WI38 (cell line): ENCODE results near the gene PCCA.

Experiments used
- H3K4me3 ChIP-seq: 2 replicates; pipeline ENCODE4 v1.5.1; 2011; ENCODE audit warnings: low read depth, mild to moderate bottlenecking, control low read depth, low read length
- TF ChIP-seq, protein P1 (sequence below): IDR thresholded peaks from 2 replicates; pipeline ENCODE4 v1.5.1; 2012; ENCODE audit warnings: low read depth, mild to moderate bottlenecking, control low read depth, low read length

Gene PCCA, protein sequence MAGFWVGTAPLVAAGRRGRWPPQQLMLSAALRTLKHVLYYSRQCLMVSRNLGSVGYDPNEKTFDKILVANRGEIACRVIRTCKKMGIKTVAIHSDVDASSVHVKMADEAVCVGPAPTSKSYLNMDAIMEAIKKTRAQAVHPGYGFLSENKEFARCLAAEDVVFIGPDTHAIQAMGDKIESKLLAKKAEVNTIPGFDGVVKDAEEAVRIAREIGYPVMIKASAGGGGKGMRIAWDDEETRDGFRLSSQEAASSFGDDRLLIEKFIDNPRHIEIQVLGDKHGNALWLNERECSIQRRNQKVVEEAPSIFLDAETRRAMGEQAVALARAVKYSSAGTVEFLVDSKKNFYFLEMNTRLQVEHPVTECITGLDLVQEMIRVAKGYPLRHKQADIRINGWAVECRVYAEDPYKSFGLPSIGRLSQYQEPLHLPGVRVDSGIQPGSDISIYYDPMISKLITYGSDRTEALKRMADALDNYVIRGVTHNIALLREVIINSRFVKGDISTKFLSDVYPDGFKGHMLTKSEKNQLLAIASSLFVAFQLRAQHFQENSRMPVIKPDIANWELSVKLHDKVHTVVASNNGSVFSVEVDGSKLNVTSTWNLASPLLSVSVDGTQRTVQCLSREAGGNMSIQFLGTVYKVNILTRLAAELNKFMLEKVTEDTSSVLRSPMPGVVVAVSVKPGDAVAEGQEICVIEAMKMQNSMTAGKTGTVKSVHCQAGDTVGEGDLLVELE

DNA sequence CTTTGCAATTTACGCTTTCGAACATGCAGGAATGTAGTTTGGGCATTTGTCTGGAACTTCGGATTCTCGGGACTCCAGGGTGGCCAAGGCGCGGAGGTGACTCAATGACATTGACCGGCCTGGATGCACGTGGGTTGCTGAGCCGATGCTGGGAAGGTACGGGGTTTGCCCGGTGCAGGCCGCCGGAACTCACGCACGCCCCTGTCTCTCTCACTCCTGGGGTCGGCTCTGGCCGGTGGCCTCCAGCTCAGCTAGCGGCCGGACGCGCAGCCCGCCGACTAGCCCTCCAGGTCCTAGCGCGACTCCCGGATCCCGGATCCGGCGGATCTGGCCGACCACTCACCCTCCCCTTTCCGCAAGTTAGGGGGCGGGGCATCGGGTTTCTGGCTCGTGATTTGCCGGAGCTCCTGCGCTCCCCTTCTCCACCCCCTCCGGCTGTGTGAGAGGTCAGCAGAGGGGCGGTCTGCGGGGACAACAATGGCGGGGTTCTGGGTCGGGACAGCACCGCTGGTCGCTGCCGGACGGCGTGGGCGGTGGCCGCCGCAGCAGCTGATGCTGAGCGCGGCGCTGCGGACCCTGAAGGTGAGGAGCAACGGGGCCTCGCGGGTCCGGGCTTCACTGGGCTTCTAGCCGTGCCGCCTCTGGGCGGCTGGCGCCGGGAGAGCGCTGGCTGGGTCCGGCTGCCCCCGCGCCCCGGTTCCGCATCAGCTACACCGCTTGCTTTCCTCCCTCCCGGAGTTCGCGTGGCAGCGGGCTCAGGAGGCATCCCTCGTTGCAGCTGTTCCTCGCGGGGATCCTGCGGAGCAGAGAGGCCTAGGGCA, at the start of gene PCCA:
TSS of gene PCCA (plus strand) at position 450 of the 821 bp plus-strand sequence. CDS start at position 478, 28 bp downstream.
- TF ChIP-seq, protein P1, sequence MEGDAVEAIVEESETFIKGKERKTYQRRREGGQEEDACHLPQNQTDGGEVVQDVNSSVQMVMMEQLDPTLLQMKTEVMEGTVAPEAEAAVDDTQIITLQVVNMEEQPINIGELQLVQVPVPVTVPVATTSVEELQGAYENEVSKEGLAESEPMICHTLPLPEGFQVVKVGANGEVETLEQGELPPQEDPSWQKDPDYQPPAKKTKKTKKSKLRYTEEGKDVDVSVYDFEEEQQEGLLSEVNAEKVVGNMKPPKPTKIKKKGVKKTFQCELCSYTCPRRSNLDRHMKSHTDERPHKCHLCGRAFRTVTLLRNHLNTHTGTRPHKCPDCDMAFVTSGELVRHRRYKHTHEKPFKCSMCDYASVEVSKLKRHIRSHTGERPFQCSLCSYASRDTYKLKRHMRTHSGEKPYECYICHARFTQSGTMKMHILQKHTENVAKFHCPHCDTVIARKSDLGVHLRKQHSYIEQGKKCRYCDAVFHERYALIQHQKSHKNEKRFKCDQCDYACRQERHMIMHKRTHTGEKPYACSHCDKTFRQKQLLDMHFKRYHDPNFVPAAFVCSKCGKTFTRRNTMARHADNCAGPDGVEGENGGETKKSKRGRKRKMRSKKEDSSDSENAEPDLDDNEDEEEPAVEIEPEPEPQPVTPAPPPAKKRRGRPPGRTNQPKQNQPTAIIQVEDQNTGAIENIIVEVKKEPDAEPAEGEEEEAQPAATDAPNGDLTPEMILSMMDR = no peak
- peak within 1 kb of the TSS; percentile 96 for H3K4me3 ChIP-seq

DNA sequence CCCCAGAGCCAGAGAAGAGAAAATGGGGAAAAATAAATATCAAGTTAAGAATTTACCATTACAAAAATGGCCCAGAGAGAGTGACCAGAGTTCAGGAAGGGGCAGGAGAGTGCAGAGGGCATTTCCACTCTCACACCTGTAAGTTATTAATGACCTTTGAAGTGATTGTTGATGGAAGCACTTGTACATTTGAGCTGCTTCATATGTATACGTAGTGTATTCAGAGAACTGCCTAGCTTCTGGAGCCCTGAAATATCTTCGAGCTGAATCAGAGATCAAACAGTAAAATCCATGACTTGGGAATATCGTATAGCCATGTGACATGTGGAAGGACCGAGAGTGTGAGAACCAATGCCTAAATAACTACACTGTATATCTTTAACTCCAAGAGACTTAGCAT, 49.2 kb upstream of the PCCA start:
- TF ChIP-seq, protein P1 = no peak
- H3K4me3 ChIP-seq = no peak overlapping the region

DNA sequence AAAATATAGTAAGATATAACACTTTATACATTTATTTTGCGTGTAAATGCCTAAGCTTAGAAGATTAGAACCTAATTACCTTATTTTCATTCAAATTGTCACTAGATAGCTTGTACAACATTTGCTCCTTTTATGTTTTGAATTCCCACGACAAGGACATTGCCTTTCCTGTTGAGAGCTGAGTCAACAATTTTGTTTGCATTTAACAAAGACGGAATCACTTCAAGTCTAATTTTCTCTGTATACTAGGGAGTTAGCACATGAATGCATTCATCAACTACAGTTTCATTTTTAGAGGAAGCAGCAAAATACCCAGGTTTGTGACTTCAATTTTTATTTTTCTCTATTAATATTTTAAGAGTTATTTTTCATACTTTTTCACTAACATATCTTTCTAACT, 48.7 kb upstream of the PCCA start:
- TF ChIP-seq, protein P1 = no peak
- no peak overlapping the region for H3K4me3 ChIP-seq

DNA sequence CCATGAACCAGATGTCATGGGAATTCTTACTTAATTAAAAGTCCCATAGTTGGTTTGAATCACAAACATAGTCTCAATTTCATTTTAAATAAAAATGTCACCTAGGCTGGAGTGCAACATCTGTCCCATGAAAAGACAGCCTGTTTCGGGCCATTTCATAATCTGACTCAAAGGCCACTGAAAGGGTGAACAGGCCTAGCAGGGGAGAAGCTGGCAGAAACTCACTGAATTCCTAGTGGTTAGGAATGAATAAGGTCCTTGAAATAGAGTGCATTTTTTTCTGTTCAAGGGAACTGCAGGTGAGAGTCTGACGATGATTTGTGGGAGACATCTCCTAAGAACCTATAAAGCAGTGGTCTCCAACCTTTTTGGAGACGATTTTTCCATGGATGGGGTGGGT, 44.0 kb upstream of the PCCA start:
- TF ChIP-seq, protein P1 = no peak
- H3K4me3 ChIP-seq = no peak overlapping the region

DNA sequence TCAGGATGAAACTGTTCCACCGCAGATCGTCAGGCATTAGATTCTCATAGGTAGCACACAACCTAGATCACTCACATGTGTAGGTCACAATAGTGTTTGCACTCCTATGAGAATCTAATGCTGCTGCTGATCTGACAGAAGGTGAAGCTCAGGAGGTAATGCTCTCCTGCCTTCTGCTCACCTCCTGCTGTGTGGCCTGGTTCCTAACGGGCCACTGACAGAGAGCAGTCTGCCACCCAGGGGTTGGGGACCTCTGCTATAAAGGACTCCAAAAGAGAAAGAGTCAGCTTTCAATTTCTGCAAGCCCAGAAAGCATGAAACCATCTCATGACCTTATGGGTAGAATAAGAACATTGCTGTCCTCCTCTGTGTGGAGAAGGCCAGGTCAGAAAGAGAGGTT, 43.5 kb upstream of the PCCA start:
- TF ChIP-seq, protein P1 = no peak
- no peak overlapping the region for H3K4me3 ChIP-seq

DNA sequence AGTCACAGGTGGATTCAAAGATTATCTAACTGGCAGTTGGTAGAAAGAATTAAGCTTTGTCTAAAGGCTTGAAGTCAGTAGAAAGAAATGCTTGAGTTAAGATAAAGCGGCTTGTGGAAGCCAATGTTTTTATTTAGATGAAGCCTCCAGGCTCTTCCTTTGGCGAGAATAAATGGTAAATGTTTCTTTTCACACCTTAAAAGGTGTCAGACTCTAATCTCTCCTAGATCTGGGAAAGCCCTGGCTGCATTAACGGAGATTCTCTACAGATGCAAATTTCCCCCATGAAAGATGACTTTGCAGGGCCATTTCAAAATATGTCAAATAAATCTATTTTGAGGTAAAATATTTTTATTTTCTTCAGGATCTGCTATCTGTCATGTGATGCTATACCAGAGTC, 37.8 kb upstream of the PCCA start:
- H3K4me3 ChIP-seq = no peak overlapping the region
- TF ChIP-seq, protein P1 = no peak
